Measurements from ENCODE around the gene KCTD1. TPM values are rescaled to one million over a fixed set of nuclear protein-coding genes. Genes with fewer than 3 reads are reported as not detected.

KCTD1 gene
- total RNA-seq, 1 donor from 2014 or later = 83.8 TPM

GRCh38 chr18:26405190-26405801 is 143.1 kb downstream of the KCTD1 start:
- Mint-ChIP-seq H3K9me3 (peaks cover 8% of the 10 kb centered on the region), H3K4me3 (no peak overlapping the region), H3K27ac (no peak overlapping the region), H3K27me3 (no peaks in the 10 kb centered on the region), H3K4me1 (ENCODE audit: unreplicated experiment) (peaks cover 10% of the 10 kb centered on the region), H3K36me3 (no peaks in the 10 kb centered on the region)
- TF ChIP-seq, protein P1, sequence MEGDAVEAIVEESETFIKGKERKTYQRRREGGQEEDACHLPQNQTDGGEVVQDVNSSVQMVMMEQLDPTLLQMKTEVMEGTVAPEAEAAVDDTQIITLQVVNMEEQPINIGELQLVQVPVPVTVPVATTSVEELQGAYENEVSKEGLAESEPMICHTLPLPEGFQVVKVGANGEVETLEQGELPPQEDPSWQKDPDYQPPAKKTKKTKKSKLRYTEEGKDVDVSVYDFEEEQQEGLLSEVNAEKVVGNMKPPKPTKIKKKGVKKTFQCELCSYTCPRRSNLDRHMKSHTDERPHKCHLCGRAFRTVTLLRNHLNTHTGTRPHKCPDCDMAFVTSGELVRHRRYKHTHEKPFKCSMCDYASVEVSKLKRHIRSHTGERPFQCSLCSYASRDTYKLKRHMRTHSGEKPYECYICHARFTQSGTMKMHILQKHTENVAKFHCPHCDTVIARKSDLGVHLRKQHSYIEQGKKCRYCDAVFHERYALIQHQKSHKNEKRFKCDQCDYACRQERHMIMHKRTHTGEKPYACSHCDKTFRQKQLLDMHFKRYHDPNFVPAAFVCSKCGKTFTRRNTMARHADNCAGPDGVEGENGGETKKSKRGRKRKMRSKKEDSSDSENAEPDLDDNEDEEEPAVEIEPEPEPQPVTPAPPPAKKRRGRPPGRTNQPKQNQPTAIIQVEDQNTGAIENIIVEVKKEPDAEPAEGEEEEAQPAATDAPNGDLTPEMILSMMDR (conservative IDR thresholded peaks at IDR 0.05) = peak; percentile 21
- no peak for DNase-seq (ENCODE audit: extremely low spot score, unreplicated experiment)

Small RNA genes within 50 kb of the gene (microRNA-seq; reads per million reads assigned to microRNA genes)
- gene MIR8057 = not detected

Data from type B pancreatic cell (in vitro differentiated cells).